Measurements from ENCODE around the gene RIT1.

RIT1 gene

GRCh38 chr1:155890251-155890650 is 20.9 kb downstream of the RIT1 start:
- no peak overlapping the region for H3K4me2 ChIP-seq (ENCODE audit: low read length)
- TF ChIP-seq, protein P1, sequence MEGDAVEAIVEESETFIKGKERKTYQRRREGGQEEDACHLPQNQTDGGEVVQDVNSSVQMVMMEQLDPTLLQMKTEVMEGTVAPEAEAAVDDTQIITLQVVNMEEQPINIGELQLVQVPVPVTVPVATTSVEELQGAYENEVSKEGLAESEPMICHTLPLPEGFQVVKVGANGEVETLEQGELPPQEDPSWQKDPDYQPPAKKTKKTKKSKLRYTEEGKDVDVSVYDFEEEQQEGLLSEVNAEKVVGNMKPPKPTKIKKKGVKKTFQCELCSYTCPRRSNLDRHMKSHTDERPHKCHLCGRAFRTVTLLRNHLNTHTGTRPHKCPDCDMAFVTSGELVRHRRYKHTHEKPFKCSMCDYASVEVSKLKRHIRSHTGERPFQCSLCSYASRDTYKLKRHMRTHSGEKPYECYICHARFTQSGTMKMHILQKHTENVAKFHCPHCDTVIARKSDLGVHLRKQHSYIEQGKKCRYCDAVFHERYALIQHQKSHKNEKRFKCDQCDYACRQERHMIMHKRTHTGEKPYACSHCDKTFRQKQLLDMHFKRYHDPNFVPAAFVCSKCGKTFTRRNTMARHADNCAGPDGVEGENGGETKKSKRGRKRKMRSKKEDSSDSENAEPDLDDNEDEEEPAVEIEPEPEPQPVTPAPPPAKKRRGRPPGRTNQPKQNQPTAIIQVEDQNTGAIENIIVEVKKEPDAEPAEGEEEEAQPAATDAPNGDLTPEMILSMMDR (IDR thresholded peaks at IDR 0.05; ENCODE audit: low read depth, low read length), result no peak
- no peak for TF ChIP-seq EZH2phosphoT487 (IDR thresholded peaks at IDR 0.05; ENCODE audit: low read depth)

DNA sequence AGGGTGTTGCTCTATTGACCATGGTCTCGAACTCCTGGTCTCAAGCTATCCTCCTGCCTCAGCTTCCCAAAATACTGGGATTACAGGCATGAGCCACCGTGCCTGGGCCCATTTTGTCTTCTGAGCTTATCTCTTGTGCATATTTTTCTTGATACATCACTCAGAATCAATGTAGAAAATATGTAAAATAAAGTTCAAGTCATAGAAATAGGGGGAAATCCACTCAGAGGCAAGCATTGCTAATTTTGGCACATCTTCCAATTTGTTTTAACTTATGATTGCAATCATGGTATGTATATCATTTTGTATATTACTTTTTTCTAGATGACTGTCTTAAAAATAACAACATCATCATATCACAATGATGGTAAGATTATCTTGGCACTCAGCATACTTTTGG is 21.6 kb downstream of the RIT1 start:
- H3K4me3 ChIP-seq (ENCODE audit: low read length), result no peak overlapping the region
- no peaks in the 10 kb centered on the region for H3K4me1 ChIP-seq (ENCODE audit: low read length)
- H2AFZ ChIP-seq (ENCODE audit: low read depth, low read length), result no peak overlapping the region
- H3K36me3 ChIP-seq (replicated peaks; ENCODE audit: low read depth, low read length), result no peaks in the 10 kb centered on the region
- no peak overlapping the region for H3K4me2 ChIP-seq (ENCODE audit: low read length)
- no peaks in the 10 kb centered on the region for H3K27me3 ChIP-seq (ENCODE audit: low read depth, low read length)
- H3K9me3 ChIP-seq (ENCODE audit: insufficient read depth, low read length), result no peaks in the 10 kb centered on the region
- TF ChIP-seq, protein P1 (IDR thresholded peaks at IDR 0.05; ENCODE audit: low read depth, low read length), result no peak
- no peak for TF ChIP-seq EZH2phosphoT487 (IDR thresholded peaks at IDR 0.05; ENCODE audit: low read depth)
- peaks cover 5% of the 10 kb centered on the region; the same call in 1 of the 2 replicates for H4K20me1 ChIP-seq (ENCODE audit: insufficient read depth, low read length)
- H3K9ac ChIP-seq (ENCODE audit: low read length), result no peak overlapping the region
- H3K27ac ChIP-seq (ENCODE audit: low read length), result no peak overlapping the region
- H3K79me2 ChIP-seq (ENCODE audit: low read length), result no peaks in the 10 kb centered on the region

More at GRCh38 chr1:155890251-155890650, 20.9 kb downstream of the RIT1 start:
- Histone ChIP-seq H3K9me3 (ENCODE audit: insufficient read depth, low read length) (no peaks in the 10 kb centered on the region), H3K36me3 (replicated peaks; ENCODE audit: low read depth, low read length) (peaks cover under 1% of the 10 kb centered on the region), H3K27me3 (ENCODE audit: low read depth, low read length) (no peaks in the 10 kb centered on the region), H3K4me1 (ENCODE audit: low read length) (no peaks in the 10 kb centered on the region), H2AFZ (ENCODE audit: low read depth, low read length) (no peak overlapping the region), H3K4me3 (ENCODE audit: low read length) (no peak overlapping the region), H3K9ac (ENCODE audit: low read length) (no peak overlapping the region), H3K79me2 (ENCODE audit: low read length) (no peaks in the 10 kb centered on the region), H4K20me1 (ENCODE audit: insufficient read depth, low read length) (peaks cover 5% of the 10 kb centered on the region; the same call in 1 of the 2 replicates), H3K27ac (ENCODE audit: low read length) (no peak overlapping the region)

GRCh38 chr1:155888481-155888880 is 22.7 kb downstream of the RIT1 start:
- Histone ChIP-seq H3K27ac (ENCODE audit: low read length) (no peak overlapping the region), H3K9me3 (ENCODE audit: insufficient read depth, low read length) (no peaks in the 10 kb centered on the region), H3K36me3 (replicated peaks; ENCODE audit: low read depth, low read length) (no peaks in the 10 kb centered on the region), H2AFZ (ENCODE audit: low read depth, low read length) (no peak overlapping the region), H3K79me2 (ENCODE audit: low read length) (no peaks in the 10 kb centered on the region), H3K4me2 (ENCODE audit: low read length) (no peak overlapping the region), H4K20me1 (ENCODE audit: insufficient read depth, low read length) (peaks cover 5% of the 10 kb centered on the region; the same call in 1 of the 2 replicates), H3K9ac (ENCODE audit: low read length) (no peak overlapping the region), H3K27me3 (ENCODE audit: low read depth, low read length) (no peaks in the 10 kb centered on the region), H3K4me1 (ENCODE audit: low read length) (no peaks in the 10 kb centered on the region), H3K4me3 (ENCODE audit: low read length) (no peak overlapping the region)
- TF ChIP-seq, protein P1 (IDR thresholded peaks at IDR 0.05; ENCODE audit: low read depth, low read length), result no peak
- no peak for TF ChIP-seq EZH2phosphoT487 (IDR thresholded peaks at IDR 0.05; ENCODE audit: low read depth)

GRCh38 chr1:155884982-155885381 is 26.2 kb downstream of the RIT1 start:
- Histone ChIP-seq H3K4me3 (ENCODE audit: low read length) (no peak overlapping the region), H3K27me3 (ENCODE audit: low read depth, low read length) (no peaks in the 10 kb centered on the region), H3K79me2 (ENCODE audit: low read length) (no peaks in the 10 kb centered on the region), H3K4me1 (ENCODE audit: low read length) (peaks cover 14% of the 10 kb centered on the region), H3K9me3 (ENCODE audit: insufficient read depth, low read length) (no peaks in the 10 kb centered on the region), H3K4me2 (ENCODE audit: low read length) (no peak overlapping the region), H3K36me3 (replicated peaks; ENCODE audit: low read depth, low read length) (peaks cover 11% of the 10 kb centered on the region), H3K9ac (ENCODE audit: low read length) (no peak overlapping the region), H4K20me1 (ENCODE audit: insufficient read depth, low read length) (no peaks in the 10 kb centered on the region), H2AFZ (ENCODE audit: low read depth, low read length) (no peak overlapping the region), H3K27ac (ENCODE audit: low read length) (no peak overlapping the region)
- TF ChIP-seq, protein P1 (IDR thresholded peaks at IDR 0.05; ENCODE audit: low read depth, low read length), result no peak
- TF ChIP-seq EZH2phosphoT487 (IDR thresholded peaks at IDR 0.05; ENCODE audit: low read depth), result no peak
